GM19463 (cell line): ENCODE measurements around the gene TNFRSF8.
"Not testable (repeated sequence)": the region's sequence is repeated elsewhere in the genome, so short reads cannot be mapped to it uniquely, and the experiment has no call there.

Source experiments
- ATAC-seq: cut with Tn5 transposase; IDR thresholded peaks from one replicate; pipeline ENCODE4 v1.9.1; 2021; ENCODE audit warnings: mild to moderate bottlenecking, moderate library complexity; ENCODE audit not compliant: unreplicated experiment

TNFRSF8 gene

DNA sequence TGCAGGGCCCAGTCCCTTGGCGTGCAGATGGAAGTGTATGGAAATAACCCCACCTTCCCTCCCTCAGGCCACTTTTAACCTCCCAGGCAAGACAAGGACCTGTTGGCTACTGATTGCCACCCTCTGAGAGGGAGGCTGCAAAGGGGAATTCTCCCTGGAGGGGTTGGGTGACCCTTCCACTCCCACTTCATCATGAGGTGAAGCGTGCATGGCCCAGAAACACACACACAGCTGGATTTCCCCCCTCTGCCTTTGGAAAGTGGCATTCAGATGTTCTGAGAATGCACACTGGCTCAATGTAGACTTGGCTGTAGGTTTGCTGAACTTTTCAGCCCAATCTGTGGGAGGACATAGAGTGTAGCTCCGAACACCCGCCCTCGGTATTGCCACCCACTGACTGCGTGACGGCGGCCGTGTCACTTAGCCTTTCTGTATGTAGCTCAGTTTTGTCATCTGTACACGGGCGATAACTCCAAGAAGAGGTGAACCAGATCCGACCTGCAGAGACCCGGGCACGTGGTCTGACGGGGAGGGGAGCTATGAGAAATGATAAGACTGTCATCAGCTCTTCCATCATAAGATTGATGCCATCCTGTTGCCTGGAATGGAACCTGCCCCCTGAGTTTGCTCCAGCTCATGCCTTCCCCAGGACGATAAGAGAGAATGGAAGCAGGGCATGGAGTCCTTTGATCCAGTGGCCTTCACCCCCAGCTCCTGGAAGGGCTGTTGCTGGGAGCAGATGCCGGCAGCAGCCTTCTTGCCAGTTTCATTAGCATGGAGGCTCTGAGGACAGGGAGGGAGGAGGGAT, 24.5 kb upstream of the TNFRSF8 start:
- ATAC-seq: no peak

DNA sequence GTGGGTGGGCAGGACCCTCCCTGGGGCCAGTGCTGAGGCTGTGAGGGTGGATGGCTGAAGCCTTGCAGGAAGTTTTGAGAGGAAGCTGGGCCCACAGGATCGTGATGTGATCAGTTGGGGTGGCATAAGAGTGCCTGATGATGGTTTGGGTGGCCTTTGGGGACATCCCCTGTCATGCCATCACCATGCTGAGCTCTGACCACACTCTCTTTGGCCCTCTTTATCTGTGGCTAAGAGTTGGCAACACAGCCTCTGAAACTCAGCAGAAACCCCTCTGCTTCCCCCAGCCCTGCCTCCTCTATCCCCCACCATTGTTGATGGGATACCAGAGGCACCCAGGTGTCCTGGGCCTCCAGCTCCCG, 24.0 kb upstream of the TNFRSF8 start:
- no peak for ATAC-seq

DNA sequence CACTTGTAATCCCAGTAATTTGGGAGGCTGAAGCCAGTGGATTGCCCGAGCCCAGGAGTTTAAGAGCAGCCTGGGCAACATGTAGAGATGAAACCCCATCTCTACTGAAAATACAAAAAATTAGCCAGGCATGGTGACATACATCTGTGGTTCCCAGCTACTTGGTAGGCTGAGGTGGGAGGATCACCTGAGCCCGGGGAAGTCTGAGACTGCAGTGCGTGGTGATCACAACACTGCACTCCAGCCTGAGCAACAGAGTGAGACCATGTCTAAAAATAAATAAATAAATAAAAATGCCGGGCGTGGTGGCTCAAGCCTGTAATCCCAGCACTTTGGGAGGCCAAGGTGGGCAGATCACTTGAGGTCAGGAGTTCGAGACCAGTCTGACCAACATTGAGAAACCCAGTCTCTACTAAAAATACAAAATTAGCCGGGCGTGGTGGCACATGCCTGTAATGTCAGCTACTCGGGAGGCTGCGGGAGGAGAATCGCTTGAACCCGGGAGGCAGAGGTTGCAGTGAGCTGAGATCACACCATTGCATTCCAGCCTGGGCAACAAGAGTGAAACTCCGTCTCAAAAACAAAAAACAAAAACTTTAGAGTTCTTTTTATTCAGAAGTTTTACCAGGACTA, 23.2 kb upstream of the TNFRSF8 start:
- ATAC-seq: peak; percentile 42

DNA sequence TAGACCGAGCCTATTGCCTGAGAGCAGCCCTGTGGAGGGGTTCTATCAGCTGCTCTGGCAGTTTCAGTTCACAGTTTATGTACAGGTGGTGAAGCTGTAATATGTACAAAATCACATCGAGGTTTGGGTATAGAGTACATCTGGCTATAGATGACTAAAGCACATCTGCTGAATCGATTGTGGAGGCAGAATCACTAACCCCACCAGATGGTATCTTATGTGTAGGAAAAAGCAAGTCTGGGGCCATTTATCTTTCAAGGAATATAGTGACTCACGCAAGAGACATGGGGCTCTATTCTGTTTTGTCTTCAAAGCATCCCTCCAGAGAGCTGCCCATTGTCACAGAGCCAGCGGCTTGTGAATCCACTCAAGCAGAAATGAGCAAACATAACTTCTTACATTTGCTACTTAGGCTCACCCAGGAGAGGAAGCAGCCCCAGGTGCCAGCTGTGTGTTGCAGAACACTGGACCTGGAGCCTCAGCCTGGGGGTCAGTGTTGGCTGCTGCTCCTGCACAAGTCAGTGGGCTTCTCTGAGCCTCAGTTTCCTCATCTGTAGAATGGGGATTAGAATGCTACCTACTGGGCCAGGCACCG, 22.5 kb upstream of the TNFRSF8 start:
- peak; percentile 61 for ATAC-seq

DNA sequence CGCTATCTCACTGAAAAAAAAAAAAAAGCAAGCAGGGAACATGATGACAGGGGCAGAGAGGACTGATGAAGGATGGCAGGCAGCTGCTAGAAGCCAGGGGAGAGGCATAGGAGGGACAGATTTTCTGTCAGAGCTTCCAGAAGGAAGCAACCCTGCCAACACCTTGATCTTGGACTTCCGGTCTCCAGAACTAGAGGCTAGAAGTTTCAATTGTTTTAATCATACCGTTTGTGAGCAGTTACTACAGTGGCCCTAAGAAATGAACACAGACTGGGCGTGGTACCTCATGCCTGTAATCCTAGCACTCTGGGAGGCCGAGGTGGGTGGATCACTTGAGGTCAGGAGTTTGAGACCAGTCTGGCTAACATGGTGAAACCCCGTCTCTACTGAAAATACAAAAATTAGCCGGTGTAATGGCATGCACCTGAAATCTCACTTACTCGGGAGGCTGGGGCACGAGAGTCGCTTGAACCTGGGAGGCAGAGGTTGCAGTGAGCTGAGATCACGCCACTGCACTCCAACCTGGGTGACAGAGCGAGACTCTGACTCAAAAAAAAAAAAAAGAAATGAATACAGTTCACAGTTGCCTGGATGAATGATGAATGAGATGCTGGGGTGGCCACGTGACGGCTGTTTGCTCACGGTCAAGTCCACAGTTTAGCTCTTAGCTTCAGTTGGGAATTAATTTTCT, 18.8 kb upstream of the TNFRSF8 start:
- ATAC-seq: not testable (repeated sequence)

DNA sequence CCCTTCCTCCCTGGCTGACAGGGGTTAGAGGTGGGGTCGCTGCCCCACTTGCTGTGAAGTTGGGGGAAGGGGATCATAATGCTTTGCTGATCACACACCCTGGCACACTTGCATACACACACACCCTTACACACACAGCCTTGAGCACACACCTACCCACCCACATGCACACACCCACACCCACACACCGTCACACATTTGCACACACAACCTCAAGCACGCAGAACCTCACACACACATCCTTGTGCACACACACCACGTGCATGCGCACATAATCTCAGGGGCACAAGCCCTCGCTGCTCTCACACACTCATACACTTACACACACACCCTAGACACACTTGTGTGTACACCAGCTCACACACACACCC, 16.4 kb upstream of the TNFRSF8 start:
- ATAC-seq: no peak

DNA sequence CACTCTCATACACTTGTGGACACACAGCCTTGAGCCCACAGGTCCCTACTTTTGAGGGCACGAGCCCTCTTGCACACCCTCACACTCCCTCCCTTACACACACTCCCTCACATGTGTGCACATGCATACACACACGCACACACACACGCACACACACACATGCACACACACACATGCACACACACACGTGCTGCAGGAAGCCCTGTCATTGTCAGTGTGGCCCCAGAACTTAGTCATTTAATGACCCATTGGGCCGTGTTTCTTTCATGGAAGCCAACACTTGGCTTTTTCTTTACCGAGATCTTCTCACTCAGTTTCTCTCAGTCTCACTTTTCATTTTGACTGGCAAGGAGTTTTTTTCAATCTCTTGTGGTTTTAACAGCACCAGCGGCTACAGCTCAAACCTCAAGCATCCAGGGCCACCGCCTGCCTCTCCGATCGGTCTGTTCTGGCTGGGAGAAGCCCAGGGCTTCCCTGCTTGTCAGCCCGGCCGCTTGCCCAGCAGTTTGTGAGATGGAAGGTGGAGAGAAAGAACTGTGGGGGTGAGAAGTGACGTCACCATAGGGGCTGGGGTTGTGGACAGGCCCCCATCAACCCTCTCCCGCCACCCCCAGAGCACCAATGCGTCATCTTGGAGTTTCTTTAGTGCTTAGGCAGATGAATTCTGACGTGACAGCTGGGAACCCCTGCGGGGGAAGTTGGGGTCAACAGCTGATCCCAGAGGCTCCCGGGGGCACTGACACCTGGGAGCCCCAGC, 15.8 kb upstream of the TNFRSF8 start:
- ATAC-seq: peak; percentile 36

DNA sequence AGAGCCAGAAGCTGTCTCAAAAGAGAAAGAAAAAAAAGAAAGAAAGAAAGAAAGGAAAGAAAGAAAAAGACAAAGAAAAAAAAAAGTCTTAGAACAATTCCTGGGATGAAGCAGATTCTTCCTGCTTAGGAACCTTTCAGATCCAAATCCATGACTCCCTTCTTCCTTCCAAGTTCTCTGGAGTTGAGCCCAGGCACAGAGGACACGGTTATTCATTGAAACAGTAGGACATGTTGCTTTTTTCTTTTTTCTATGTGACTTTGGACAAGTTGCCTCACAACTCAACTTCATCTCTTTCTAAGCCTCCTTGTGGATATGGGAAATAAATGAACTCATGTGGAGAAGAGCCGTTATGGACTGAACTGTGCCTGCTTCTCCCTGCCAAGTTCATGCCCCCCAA, 14.7 kb upstream of the TNFRSF8 start:
- ATAC-seq: no peak

DNA sequence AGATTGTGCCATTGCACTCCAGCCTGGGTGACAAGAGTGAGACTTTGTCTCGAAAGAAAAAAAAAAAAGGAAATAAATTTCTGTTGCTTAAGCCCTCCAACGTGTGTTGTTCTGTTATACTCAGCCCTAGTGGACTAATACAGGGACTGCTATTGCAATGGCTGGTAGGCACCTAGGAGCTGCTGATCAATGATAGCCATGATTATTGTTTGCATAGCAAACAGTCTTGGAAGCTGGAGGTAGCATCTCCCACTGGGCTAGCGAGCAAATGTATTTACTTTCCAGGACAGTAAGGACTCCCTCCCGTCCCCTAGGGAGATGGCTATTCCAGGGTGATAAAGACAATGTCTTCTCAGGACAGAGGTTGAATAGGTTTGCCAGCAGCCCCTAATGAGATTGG, 13.5 kb upstream of the TNFRSF8 start:
- ATAC-seq: no peak

DNA sequence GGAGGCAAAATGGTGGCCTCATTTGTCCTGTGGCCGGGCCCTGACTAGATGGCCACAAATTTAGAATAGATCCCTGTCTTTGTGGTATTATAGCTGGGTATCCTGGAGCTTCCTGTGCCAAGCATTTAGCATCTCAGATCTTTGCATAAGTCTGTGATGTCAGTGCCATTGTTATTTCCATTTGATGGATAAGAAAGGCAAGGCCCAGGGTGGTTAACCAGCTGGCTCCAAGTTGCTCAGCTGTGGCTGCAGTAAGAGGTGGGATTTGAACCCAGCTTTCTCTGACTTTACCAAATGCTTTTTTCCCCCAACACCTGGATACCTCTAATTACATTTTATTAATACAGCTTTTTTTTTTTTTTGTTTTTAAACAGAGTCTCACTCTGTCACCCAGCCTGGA, 11.7 kb upstream of the TNFRSF8 start:
- no peak for ATAC-seq

DNA sequence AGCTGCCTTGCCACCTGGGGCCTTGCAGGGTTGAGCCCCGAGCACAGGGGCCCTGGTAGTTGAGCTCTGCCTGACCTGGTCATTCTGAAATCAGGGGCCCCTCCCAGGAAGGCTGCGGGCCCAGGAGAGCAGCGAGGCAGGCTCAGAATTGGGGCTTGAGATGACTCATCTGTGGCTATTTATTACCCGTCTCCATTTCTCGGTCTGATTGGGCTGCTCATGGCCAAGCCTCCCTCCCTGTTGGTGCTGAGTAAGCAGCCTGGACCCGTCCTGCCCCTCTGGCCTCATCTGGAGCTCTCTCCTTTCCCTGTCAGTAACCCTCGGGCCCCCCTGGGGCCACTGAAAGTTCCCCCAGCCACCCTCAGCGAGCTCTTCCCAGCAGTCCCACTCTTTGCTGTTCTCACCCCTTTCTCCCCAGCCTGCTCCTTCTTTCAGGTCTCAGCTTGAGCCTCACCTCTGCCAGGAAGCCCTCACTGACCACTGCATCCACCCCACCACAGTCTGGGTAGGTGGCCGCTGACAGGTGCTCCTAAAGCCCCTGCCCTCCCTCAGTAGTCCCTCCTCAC, 11.0 kb upstream of the TNFRSF8 start:
- ATAC-seq: peak; percentile 66

DNA sequence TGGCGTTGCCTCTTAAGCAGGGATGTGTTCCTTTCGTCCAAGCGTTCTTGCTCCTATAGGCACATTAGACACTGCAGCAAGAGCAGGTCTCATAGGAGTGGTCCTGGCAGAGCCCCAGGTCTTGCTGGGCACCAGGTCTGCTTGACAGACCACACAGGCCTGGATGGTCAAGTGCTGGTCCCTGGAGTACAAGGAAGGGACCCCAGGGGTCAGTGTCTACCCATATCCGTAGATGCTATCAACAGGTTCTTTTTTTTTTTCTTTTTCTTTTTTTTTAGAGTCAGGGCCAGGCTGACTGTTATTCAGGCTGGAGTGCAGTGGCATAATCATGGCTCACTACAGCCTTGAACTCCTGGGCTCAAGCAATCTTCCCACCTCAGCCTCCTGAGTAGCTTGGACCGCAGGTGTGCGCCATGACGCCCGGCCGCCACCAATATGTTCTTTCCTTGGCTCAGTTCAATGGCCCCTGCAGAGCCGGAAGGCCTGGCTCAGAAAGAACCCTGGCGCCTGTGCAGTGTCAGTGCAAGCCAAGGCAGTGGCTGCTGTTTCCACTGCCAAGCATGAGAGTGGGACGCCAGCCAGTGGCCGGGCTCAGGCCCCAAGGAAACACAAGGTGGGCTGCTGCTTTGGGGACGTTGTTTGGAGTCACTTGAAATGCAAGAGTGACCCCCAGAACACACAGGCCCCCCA, 10.0 kb upstream of the TNFRSF8 start:
- no peak for ATAC-seq

DNA sequence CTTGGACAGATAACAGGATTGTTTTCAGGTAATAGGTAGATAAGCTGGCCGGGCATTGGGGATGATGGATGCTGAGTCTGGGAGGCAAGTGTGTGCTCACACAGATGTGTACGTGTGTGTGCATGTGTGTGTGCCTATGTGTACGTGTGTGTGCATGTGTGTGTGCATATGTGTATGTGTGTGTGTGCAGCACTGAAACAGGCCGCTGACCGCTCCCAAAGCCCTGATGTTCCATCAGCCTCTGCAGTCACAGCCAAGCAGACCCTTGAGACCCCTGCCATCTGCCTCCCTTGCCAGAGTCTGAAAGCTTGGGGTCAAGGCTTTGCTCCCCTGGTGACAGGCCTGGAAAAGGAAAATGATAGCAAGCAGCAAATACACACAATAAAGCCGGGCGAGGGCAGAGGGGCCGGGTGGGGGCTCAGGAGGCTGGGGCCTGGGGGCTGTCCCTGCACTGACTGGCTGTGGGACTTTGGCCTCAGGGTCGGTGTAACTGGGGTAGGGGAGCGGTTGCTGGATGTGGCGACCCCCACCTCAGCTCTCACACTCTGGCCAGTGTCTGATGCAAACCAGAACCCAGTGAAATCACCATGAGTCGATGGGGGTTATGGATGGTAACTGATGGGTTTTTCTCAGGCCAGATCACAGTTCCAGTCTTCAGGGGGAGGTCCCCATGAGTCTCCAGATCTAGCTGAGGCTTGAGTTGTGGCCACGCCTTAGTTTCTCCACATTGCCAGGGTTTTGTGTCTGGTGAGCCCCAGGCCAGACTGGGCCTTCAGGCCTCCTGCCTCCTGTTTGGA, 9.2 kb upstream of the TNFRSF8 start:
- ATAC-seq: no peak

DNA sequence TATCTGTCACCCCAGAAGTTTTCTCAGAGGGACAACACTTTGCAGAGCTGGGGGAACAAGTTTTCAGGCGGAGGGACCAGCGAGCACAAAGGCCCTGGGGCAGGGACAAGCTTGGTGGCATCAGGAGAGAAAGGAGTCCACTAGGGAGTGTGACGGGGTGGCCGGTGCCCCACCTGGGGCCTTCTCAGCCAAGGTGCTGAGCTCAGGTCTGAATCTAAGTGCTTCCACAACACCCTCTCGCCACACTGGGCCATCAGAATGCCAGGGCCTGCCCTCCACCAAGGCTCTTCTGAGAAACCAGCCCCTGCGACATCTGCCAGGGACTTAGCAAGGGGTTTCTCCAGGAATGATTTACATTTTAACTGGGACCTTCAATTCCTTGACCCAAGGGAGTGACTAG, 7.8 kb upstream of the TNFRSF8 start:
- no peak for ATAC-seq

DNA sequence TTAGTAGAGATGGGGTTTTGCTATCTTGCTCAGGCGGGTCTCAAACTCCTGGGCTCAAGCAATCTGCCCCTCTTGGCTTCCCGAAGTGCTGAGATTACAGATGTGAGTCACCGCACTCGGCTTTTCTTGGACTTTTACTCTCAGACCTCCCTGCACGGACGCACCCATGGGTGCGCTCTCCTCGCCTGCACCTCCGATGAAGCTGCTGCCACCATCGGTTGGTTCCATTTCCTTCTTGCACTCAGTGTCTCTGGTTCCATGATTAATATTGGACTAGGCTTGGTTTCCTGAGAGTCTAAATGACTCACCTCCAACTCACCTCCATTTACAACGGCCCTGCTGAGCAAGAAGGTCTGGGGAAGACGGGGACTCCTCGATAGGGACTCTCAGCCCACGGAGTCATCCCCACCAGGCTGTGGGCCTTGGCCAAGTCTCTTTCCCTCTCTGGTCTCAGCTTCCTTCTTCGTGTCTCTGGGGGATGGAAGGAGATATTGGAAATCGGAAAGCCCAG, 6.7 kb upstream of the TNFRSF8 start:
- ATAC-seq: no peak

DNA sequence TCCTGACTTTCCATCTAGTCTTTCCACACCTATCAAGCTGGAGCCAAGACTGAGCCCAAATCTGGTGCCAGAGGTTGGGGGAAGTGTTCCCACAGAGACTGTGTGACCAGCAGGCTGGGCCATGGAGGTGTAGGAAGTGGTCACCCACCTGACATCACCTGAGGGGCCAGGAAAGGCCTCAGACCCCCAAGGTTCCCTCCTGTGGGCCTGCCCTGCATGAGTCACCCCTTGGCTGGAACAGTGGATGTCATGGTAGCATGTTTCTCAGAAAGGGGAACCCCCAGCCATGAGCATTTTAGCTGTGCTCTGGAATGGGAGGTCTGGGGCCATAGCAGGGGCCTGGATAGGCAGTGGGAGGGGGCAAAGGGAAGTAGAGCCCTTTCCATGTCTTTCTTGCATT, 5.7 kb upstream of the TNFRSF8 start:
- no peak for ATAC-seq

DNA sequence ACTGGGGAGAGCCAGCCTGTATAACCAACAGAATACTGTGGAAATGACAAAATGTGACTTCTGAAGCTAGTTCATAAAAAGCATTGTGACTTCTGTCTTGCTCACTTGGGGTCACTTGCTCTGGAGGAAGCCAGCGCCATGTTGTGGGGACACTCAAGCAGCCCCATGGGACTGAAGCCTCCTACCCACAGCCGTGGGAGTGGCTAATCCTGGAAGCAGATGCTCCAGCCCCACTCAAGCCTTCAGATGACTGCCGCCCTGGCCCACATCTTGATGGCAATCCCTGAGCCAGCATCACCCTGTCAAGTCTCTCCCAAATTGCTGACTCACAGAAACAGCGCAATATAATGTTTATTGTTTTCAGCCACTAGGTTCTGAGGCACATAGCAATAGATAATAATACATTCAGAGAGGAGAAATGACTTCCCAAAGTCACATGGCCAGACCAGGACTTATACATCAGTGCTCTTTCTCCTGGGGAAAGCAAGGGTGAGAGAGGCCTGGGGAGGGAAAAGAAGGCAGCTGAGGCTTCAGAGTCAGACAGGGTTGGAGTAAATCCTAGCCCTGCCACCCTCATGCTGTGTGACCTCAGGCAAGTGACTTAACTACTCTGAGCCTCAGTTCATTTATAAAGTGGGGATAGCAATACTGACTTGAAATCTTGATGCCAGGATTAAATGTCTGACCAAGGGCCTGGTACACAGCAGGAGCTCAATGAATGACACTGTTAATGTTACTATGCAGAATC, 5.0 kb upstream of the TNFRSF8 start:
- ATAC-seq: no peak

DNA sequence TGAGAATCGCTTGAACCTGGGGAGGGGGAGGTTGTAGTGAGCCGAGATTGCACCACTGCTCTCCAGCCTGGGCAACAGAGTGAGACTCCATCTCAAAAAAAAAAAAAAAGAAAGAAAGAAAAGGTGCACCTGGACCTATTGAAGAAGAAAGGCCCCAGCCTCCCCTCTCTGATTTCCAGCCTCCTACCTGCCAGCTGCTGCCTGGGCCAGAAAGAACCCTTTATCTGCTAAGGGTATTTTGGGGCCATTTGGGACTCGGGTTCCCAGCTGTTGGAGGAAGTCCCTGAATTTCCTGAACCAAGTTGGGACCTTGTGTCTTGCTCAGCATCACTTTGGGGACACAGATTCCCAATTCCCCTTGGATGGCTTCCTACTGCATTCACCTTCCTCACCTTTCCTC, 3.9 kb upstream of the TNFRSF8 start:
- no peak for ATAC-seq
